WTC11 (cell line): Measurements from ENCODE around the gene SNX1.

ENCODE experiments used
- CREB1 ChIP-seq: sonication (generic); formaldehyde crosslinking; IDR thresholded peaks from 2 replicates; pipeline ENCODE4 v1.8.0; 2023; ENCODE audit warnings: mild to moderate bottlenecking, missing genetic modification reagents
- CTCF ChIP-seq: fragments of 200-600 bp; IDR thresholded peaks from 2 replicates; pipeline ENCODE4 v1.8.0; 2022; ENCODE audit warnings: antibody characterized with exemption
- IRF1 ChIP-seq: sonication (generic); formaldehyde crosslinking; IDR thresholded peaks from 2 replicates; pipeline ENCODE4 v1.8.0; 2023; ENCODE audit warnings: missing genetic modification reagents
- JUN ChIP-seq: sonication (generic); formaldehyde crosslinking; IDR thresholded peaks from 2 replicates; pipeline ENCODE4 v1.8.0; 2023; ENCODE audit warnings: mild to moderate bottlenecking, missing genetic modification reagents
- MXD4 ChIP-seq: fragments of 250-450 bp; sonication (Bioruptor Pico); IDR thresholded peaks from 2 replicates; pipeline ENCODE4 v1.8.0; 2021; ENCODE audit warnings: mild to moderate bottlenecking, moderate library complexity, borderline replicate concordance
- NFYB ChIP-seq: sonication (generic); formaldehyde crosslinking; conservative IDR thresholded peaks from 2 replicates; pipeline ENCODE4 v1.8.0; 2022; ENCODE audit warnings: low read depth, missing genetic modification reagents
- SMAD3 ChIP-seq: sonication (generic); formaldehyde crosslinking; IDR thresholded peaks from 2 replicates; pipeline ENCODE4 v1.8.0; 2022; ENCODE audit warnings: missing genetic modification reagents, mild to moderate bottlenecking, borderline replicate concordance
- SP1 ChIP-seq: sonication (generic); formaldehyde crosslinking; conservative IDR thresholded peaks from 2 replicates; pipeline ENCODE4 v1.8.1; 2022; ENCODE audit warnings: missing genetic modification reagents
- TF ChIP-seq, protein P1 (sequence below): sonication (generic); formaldehyde crosslinking; IDR thresholded peaks from 2 replicates; pipeline ENCODE4 v1.8.0; 2022; ENCODE audit warnings: mild to moderate bottlenecking, missing genetic modification reagents
- TF ChIP-seq, protein P2 (sequence below): sonication (generic); formaldehyde crosslinking; IDR thresholded peaks from 2 replicates; pipeline ENCODE4 v1.8.0; 2022; ENCODE audit warnings: mild to moderate bottlenecking, missing genetic modification reagents

GRCh38 chr15:64187396-64188191 is 91.8 kb downstream of the SNX1 start:
- no peak for TF ChIP-seq NFYB
- TF ChIP-seq MXD4 (CRISPR knock-in tag) = no peak
- no peak for TF ChIP-seq SP1
- no peak for TF ChIP-seq IRF1 (CRISPR knock-in tag)
- TF ChIP-seq, protein P1, sequence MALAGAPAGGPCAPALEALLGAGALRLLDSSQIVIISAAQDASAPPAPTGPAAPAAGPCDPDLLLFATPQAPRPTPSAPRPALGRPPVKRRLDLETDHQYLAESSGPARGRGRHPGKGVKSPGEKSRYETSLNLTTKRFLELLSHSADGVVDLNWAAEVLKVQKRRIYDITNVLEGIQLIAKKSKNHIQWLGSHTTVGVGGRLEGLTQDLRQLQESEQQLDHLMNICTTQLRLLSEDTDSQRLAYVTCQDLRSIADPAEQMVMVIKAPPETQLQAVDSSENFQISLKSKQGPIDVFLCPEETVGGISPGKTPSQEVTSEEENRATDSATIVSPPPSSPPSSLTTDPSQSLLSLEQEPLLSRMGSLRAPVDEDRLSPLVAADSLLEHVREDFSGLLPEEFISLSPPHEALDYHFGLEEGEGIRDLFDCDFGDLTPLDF = no peak
- TF ChIP-seq CREB1 (CRISPR knock-in tag) = no peak
- TF ChIP-seq, protein P2, sequence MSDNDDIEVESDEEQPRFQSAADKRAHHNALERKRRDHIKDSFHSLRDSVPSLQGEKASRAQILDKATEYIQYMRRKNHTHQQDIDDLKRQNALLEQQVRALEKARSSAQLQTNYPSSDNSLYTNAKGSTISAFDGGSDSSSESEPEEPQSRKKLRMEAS = no peak
- no peak for TF ChIP-seq JUN (CRISPR knock-in tag)
- TF ChIP-seq SMAD3 (CRISPR knock-in tag) = no peak
- no peak for TF ChIP-seq CTCF
